Stimulated activated CD8-positive, alpha-beta memory T cell treated with anti-CD3 and anti-CD28 coated beads, Interleukin-4, amount 100 ng/mL, for 24 hours (primary cell): ENCODE results near the gene ITCH.
"Not testable (repeated sequence)": the region's sequence is repeated elsewhere in the genome, so short reads cannot be mapped to it uniquely, and the experiment has no call there.

Source experiments
- DNase-seq: peaks from one replicate; pipeline ENCODE4 v3.0.0-alpha.2; 2020; ENCODE audit warnings: low read depth

ITCH gene

DNA sequence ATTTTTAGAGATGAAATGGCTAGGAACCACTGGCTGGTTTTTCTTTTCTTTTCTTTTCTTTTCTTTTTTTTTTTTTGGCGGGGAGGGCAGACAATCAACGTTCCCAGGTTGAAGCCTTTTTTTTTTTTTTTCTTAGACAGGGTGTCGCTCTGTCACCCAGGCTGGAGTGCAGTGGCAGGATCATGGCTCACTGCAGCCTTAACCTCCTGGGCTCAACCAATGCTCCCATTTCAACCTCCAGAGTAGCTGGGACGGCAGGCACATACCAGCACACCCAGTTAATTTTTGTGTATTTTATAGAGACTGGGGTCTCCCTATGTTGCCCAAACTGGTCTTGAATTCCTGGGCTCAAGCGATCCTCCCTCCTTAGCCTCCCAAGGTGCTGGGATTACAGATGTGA is 18.8 kb upstream of the ITCH start:
- DNase-seq: no peak

DNA sequence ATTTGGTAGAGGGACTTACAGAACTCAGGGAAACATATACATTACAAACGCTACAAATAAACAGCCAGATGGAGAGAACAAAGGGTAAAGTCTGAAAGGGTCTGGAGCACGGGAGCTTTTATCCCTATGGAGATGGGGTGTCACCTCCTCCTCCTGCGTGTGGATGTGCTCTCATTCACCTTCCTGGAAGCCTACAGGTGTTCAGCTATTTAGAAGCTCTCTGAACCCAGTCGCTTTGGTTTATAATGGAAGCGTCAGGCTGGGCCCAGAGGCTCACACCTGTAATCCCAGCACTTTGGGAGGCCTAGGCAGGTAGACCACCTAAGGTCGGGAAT is 17.7 kb upstream of the ITCH start:
- no peak for DNase-seq

DNA sequence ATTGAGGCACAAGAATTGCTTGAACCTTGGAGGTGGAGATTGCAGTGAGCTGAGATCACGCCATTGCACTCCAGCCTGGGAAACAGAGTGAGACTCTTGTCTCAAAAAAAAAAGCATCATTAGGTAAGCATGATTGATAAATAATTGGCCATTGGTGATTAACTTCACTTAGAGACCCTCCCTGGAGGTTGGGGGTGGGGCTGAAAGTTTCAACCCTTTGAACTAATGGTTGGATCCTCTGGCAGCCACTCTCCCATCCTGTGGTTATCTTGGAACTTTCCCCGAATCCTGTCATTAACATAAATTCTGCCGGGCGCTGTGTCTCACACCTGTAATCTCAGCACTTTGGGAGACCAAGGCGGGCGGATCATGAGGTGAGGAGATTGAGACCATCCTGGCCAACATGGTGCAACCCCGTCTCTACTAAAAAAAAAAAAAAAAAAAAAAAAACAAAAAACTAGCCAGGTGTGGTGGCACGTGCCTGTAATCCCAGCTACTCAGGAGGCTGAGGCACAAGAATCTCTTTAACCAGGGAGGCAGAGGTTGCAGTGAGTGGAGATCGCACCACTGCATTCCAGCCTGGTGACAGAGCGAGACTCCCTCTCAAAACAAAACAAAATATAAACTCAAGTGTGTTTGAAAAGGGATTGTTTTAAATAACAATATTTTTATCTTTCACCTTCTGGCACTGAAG is 17.1 kb upstream of the ITCH start:
- DNase-seq: not testable (repeated sequence)

DNA sequence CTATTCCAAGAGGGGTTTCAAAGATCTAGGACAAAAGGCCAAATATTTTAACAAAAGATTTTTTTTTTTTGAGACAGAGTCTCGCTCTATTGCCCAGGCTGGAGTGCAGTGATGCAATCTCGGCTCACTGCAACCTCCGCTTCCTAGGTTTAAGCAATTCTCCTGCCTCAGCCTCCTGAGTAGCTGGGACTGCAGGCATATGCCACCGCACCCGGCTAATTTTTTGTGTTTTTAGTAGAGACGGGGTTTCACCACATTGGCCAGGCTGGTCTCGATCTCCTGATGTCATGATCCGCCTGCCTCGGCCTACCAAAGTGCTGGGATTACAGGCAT is 16.6 kb upstream of the ITCH start:
- not testable (repeated sequence) for DNase-seq

DNA sequence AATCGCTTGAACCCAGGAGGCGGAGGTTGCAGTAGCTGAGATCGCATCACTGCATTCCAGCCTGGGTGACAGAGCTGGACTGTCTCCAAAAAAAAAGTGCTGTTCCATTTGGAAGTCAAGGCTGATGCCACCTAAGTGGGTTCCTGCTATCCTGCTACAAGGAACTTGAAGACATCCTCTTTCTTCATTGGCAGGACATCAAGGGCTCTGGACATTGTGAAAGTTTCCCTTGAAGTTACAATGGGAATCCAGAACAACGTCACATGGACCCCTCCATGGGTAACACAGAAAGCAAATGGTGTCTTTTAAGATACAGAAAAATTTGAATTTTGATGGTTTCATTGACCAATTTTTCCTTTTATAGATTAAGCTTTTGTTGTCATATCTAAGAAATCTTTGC is 15.5 kb upstream of the ITCH start:
- DNase-seq: no peak

DNA sequence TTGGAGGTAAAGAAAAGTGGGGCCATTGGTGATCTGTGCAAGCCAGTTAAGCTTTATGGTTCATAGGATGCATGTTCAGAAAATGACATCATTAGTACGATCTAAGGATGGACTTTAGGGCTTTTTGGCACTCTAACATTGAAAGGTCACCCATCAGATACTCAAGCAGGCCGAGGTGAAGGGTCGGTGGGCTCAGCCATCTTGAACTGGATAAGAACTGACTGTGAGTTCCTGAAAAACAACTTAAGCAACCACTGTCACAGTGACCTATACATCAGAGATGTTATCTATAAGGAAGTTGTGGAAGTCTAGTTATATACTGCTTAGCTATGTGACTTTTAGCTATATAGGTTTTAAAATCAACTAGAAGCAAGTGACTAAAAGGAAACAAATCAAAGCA is 13.0 kb upstream of the ITCH start:
- no peak for DNase-seq

DNA sequence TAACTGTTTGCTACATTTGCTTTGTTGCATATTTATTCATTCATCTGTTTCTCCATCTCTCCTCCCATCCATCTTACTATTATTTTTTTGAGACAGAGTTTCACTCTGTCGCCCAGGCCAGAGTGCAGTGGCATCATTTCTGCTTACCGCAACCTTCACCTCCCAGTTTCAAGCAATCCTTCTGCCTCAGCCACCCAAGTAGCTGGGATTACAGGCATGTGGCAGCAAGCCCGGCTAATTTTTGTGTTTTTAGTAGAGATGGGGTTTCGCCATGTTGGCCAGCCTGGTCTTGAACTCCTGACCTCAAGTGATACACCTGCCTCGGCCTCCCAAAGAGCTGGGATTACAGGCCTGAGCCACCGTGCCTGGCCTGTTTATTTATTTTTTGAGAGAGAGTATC is 9.6 kb upstream of the ITCH start:
- DNase-seq: not testable (repeated sequence)

DNA sequence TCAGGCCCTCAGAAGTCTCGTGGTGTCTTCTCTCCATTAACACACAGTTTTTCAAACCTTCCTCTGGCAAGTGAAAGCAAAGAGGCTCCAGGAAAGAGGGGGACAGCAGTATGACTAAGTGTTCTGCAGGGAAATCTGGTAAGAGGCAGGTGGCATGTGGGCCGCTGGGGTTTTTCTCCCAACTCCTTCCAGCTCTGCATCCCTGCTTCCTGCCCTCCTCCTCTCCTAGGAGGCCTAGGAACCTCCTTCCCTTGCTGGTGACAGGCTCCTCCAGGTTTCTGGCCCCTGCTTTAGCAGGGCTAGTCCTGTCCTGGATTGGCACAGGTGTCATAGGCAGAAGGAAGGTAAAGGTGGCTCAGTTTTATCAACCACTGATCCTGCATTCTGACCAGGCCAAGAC is 7.6 kb upstream of the ITCH start:
- DNase-seq: no peak

DNA sequence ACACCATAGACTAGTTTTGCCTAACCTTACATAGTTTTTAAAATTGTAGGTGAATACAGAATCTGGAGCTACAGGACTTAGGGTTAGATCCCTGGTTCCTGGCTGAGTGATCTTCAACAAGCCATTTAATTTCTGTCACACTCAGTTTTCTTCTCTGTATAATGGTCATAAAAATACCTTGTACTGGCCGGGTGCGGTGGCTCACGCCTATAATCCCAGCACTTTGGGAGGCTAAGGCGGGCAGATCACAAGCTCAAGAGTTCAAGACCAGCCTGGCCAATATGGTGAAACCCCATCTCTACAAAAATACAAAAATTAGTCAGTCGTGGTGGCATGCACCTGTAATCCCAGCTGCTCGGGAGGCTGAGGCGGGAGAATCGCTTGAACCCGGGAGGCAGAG is 3.3 kb upstream of the ITCH start:
- not testable (repeated sequence) for DNase-seq

DNA sequence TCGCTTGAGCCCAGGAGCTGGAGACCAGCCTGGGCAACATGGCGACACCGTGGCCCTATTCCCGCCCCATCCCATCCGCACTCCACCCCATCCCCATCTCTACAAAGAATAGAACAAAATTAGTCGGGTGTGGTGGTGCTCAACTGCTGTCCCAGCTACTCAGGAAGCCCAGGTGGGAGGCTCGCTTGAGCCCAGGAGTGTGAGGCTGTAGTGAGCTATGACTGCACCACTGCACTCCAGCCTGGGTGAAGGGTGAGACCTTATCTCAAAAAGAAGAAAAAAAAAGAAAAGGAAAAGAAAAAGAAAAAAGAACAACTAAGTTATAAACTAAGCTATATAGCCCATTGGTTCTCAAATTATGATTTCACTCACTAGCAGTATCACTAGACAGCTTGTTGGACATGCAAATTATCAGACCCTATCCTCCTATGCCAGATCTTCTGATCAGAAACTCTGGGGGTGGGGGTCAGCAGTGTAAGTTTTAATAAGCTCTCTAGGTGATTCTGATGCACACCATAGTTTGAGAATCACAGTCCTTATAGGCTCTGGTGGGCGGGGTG is 491 bp upstream of the ITCH start:
- no peak for DNase-seq

DNA sequence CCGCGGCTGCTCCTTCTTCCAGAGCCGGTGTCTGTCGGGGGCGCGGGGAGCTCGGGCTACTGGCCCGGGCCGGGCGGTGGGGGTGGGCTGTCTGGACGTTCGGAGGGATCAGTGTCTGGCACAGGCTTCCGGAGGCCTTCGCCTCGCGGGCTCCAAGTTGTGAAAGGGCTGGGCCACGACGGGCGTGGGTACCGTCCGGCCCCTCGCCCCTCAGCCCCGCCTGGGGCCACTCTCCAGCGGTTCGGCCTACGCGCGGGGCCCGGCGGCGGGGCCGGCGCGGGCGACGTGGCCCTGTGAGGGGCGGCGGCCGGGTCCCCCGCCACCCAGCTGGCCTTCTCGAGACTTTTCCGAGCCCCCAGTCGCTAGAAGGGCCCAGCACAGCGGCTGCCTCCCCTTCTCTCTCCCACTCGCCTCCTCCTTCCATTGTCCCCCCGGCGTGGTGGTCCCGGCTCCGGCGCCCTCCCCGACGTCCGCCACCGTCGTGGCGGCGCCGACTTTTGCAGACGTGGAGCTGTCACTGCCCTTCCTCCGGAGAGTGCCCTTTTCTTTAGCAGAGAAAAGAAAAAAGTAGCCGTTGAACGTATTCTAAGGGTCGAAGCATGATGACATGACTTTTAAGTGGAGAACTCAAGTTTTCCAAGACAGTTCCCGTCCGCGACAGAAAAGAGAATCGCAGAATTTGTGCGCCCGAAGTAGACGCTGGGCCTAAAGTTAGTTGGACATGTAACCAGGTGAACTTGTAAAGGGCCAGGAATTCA is 571 bp downstream of the ITCH start:
- DNase-seq: peak; percentile 23

DNA sequence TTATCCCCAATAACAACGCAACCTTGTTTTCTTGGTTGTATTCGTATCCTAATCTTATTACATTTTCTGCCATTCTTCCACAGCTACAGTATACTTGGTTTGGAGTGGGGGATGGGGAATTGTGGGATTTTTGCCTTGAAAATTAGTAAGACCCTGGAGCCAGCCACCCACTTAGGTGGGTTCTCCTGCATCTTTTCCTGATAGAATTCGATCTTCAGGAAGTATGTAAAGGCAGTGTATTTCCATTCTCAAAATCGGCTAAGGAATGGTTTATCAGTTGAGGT is 1.1 kb downstream of the ITCH start:
- DNase-seq: no peak

DNA sequence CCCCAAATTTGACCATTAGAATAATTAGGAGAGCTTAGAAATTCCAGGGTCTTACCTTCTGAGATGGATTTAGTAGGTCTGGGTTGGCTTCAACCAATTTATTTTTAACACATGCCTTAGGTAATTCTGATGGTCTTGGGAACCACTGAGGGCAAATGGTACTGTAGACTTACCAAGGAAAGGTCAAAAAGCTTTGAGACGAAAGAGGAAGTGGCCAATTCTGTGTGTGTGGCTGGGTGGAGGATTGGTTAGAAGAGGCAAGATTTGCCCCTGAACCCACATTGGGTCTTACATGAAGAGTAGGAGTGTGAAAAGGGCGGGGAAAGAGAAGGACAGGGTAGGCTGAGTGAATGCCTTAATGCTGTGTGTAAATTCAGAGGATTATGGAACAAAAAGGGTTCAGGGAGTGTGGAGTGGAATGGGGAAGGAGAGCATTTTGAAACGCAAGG is 2.7 kb downstream of the ITCH start:
- no peak for DNase-seq

DNA sequence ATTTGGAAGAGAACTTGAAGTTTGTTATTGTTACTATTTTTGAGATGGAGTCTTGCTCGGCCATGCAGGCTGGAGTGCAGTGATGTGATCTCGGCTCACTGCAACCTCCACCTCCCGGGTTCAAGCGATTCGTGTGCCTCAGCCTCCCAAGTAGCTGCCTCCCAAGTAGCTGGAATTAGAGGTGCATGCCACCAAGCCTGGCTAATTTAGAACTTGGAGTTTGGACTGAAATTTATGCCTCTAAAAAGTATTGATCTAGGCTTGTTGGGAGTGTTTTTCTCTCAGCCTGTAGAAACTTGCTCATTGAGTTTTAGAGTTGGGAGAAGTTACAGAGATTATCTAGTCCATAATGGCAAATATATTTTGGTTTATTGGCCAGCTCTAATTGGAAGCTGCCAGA is 4.1 kb downstream of the ITCH start:
- DNase-seq: no peak

DNA sequence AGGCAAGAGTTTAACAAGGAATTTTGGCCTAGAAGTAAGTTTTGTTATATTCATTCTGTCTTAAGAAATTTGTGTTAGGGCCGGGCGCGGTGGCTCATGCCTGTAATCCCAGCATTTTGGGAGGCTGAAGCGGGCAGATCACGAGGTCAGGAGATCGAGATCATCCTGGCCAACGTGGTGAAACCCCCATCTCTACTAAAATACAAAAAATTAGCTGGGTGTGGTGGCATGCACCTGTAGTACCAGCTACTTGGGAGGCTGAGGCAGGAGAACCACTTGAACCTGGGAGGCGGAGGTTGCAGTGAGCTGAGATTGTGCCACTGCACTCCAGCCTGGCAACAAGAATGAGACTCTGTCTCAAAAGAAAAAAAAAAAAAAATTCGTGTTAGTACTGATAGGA is 4.8 kb downstream of the ITCH start:
- not testable (repeated sequence) for DNase-seq

DNA sequence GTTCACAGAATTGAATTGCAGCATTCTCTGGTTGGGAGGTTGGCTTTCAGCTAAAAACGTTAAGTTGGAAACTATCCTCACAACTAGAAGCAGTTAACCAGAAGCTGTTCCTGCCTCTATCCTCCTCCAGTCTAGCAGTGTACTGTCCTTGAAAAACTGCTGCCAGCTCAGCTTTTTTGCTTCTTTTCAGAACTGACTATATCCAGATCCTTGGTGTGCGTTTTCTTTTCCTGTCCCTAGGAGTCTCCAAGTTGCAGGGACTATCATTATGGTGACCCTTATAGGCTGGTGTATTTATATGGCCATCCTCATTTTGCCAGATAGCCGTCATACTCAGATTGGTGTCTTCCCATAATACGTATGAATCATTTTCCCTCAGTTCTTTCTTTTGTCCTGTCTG is 5.5 kb downstream of the ITCH start:
- no peak for DNase-seq

DNA sequence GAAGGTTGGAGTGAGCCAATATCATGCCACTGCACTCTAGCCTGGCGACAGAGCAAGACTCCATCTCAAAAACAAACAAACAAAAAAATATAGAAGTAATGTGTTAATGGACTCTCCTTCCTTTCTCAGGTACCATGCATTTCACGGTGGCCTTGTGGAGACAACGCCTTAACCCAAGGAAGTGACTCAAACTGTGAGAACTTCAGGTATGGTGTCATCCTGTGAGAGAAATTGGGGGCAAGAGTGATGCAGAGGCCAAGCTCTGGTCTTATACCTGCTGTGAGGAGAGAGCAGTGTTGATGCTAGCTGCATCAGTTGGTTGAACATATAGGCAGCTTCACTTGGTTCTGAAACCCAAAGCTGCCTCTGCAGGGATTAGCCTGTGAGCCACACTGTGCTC is 6.2 kb downstream of the ITCH start:
- DNase-seq: no peak

DNA sequence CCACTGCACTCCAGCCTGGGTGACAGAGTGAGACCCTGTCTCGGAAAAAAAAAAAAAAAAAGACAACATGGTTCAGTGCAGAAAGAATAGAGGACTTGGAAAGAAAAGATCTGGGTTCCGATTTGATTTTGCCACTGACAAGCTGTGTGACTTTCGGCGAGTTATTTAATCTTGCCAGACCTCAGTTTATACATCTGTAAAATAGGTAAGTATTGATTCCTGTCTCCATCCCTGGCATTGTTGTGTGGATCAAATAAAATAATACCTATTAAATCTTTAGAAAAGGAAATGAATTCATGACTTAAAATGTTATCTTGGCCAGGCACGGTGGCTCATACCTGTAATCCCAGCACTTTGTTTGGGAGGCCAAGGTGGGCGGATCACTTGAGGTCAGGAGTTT is 7.0 kb downstream of the ITCH start:
- DNase-seq: no peak

DNA sequence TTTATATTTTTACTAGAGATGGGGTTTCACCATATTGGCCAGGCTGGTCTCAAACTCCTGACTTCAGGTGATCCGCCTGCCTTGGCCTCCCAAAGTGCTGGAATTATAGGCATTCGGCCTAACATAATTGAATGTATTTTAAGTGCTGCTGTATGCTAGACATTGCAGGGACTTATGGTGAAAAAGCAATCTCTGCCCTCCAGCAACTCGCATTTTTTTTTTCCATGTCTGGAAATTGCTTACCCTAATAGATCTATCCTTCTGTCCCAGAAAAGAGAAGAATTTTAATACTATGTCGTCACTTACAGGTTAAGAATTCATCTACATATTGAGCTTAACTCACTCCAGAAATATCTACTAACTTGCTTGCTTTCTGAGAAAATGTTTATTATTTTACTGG is 10.4 kb downstream of the ITCH start:
- no peak for DNase-seq

DNA sequence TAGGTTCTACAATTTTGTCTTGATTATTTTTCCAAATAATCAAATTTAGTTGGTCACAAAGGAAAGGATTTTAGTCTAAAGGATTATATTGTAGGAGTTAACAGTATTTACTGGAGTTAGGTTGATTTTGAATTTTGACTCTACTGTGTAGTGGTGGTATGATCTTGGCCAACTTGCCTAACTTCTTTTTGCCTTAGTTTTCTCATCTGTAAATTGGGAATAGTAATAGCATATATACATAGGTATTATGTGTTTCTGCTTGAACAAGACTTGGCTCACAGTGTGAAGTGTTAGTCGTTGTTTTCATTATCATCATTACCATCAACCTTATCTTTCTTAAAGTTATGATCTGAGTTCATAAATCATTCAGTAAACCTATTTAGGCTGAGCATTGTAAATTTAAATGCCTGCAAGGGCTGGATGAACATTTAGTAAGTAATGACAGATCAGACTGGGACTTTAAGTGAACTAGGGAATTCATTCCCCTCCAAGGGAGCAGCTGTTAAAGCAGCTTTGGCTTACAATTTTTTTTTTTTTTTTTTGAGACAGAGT is 11.2 kb downstream of the ITCH start:
- DNase-seq: no peak

DNA sequence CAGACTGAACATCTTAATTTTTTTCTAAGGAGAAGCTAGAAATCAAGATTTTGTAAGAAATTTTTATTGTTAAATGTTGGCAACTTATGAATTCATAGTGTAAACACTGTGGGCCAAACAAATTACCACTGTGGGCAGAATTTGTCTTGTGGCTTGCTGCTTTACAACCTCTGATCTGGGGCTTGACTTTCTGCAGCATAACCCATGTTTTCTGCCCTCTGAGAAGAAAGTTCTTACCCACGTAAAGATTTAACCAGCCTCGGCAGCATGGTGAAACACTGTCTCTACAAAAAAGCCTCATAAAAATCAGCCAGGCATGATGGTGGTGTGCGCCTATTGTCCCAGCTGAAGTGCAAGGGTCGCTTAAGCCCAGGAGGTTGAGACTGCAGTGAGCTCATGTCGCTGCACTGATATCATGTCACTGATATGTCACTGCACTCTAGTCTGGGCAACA is 12.9 kb downstream of the ITCH start:
- DNase-seq: no peak

DNA sequence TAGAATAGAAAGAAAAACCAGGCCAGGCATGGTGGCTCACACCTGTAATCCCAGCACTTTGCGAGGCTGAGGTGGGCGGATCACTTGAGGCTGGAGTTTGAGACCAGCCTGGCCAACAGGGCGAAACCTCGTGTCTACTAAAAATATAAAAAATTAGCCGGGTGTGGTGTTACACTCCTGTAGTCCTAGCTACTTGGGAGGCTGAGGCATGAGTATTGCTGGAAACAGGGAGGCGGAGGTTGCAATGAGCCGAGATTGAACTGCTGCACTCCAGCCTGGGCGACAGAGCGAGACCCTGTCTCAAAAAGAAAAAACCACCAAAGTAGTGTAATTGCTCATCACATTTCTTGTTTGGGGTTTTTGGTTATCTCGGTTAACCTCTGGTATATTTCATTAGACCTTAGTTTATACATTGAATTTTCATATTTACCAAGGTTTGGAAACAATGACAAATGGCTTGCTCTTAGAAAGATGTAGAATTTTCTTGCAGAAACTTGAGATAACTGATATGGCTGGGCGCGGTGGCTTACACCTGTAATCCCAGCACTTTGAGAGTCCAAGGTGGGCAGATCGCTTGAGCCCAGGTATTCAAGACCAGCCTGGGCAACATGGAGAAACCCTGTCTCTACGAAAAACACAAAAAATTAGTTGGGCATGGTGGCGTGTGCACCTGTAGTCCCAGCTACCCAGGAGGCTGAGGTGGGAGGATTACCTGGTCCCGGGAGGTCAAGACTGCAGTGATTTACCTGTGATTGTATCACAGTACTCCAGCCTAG is 14.2 kb downstream of the ITCH start:
- no peak for DNase-seq

DNA sequence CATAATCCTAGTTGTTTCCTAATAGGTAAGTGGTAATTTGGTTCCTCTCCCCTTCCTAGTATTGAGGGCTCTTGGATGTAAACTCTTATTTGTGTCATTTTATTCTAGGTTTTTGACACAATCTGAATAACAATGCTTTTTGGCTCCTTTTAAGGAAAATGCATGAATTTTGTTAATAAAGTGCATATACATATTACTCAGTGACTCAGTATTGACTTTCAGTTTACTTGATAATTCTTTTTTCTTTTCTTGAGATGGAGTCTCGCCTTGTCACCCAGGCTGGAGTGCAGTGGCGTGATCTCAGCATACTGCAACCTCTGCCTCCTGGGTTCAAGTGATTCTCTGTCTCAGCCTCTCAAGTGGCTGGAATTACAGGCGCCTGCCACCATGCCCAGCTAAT is 19.1 kb downstream of the ITCH start:
- DNase-seq: no peak
